ENCODE data around the gene KLF11. TPM values are rescaled to one million over a fixed set of nuclear protein-coding genes. Genes with fewer than 3 reads are reported as not detected.

Gene KLF11
- total RNA-seq, 1 donor from 2014 or later: 6.6 TPM

GRCh38 chr2:10097352-10098148 lies 54.2 kb downstream of the KLF11 start:
- Histone ChIP-seq H3K4me3 (ENCODE audit: low read depth, low read length) (no peak overlapping the region), H3K27me3 (ENCODE audit: control insufficient read depth, insufficient read depth, low read length) (no peaks in the 10 kb centered on the region), H3K36me3 (ENCODE audit: control insufficient read depth, insufficient read depth, low read length) (no peaks in the 10 kb centered on the region)
- no peak for FAIRE-seq
- peak; percentile 56 for DNase-seq (ENCODE audit: low read depth)
- TF ChIP-seq CTCF (IDR thresholded peaks at IDR 0.05; ENCODE audit: insufficient read depth, low read length, severe bottlenecking): peak; percentile 91

GRCh38 chr2:10101491-10101890 lies 58.1 kb downstream of the KLF11 start:
- Histone ChIP-seq H3K36me3 (ENCODE audit: control insufficient read depth, insufficient read depth, low read length) (no peaks in the 10 kb centered on the region), H3K4me3 (ENCODE audit: low read depth, low read length) (no peak overlapping the region), H3K27me3 (ENCODE audit: control insufficient read depth, insufficient read depth, low read length) (no peaks in the 10 kb centered on the region)
- no peak for FAIRE-seq
- no peak for DNase-seq (ENCODE audit: low read depth)
- TF ChIP-seq CTCF (IDR thresholded peaks at IDR 0.05; ENCODE audit: insufficient read depth, low read length, severe bottlenecking): no peak

GRCh38 chr2:10103179-10103578 lies 59.8 kb downstream of the KLF11 start:
- no peak for DNase-seq (ENCODE audit: low read depth)
- Histone ChIP-seq H3K4me3 (ENCODE audit: low read depth, low read length) (no peak overlapping the region), H3K27me3 (ENCODE audit: control insufficient read depth, insufficient read depth, low read length) (no peaks in the 10 kb centered on the region), H3K36me3 (ENCODE audit: control insufficient read depth, insufficient read depth, low read length) (no peaks in the 10 kb centered on the region)
- FAIRE-seq: no peak
- no peak for TF ChIP-seq CTCF (IDR thresholded peaks at IDR 0.05; ENCODE audit: insufficient read depth, low read length, severe bottlenecking)

Other genes starting within 250 kb of the KLF11 start
- 28.7 and 30.5 TPM in 2 replicates for gene TAF1B, start 200.1 kb upstream of the KLF11 start, total RNA-seq
- gene GRHL1, start 91.9 kb upstream of the KLF11 start, total RNA-seq: 25.5 and 85.5 TPM in 2 replicates
- 0.26 TPM in 2 replicates for gene CYS1, start 36.9 kb downstream of the KLF11 start, total RNA-seq
- 1.0 and 1.8 TPM in 2 replicates for gene RRM2, start 79.2 kb downstream of the KLF11 start, total RNA-seq